Stomach smooth muscle (tissue), 2 donors: ENCODE results near the gene AGBL4.

Source experiments
- H3K27ac ChIP-seq: one replicate; pipeline ENCODE4 v1.7.0; 2013; ENCODE audit warnings: mild to moderate bottlenecking, low read length, inconsistent platforms
- H3K27me3 ChIP-seq, 2 donors: one replicate each; pipeline ENCODE4 v1.7.0; 2013; ENCODE audit warnings: low read length in 2 of 2; ENCODE audit not compliant: insufficient read depth in 2 of 2, control insufficient read depth in 1 of 2
- H3K36me3 ChIP-seq, 2 donors: one replicate each; pipeline ENCODE4 v1.7.0; 2013; ENCODE audit warnings: low read length in 2 of 2; ENCODE audit not compliant: control insufficient read depth in 2 of 2, insufficient read depth in 2 of 2
- H3K4me1 ChIP-seq: one replicate; pipeline ENCODE4 v1.7.0; 2013; ENCODE audit warnings: low read length; ENCODE audit not compliant: control insufficient read depth, insufficient read depth
- H3K4me3 ChIP-seq, 2 donors: one replicate each; pipeline ENCODE4 v1.7.0; 2013; ENCODE audit warnings: low read length in 2 of 2
- H3K9ac ChIP-seq, 2 donors: one replicate each; pipeline ENCODE4 v1.7.0; 2013; ENCODE audit warnings: low read length in 2 of 2, mild to moderate bottlenecking in 1 of 2
- H3K9me3 ChIP-seq, 2 donors: one replicate each; pipeline ENCODE4 v1.7.0; 2013; ENCODE audit warnings: low read length in 2 of 2; ENCODE audit not compliant: control insufficient read depth in 2 of 2
- donor health status: healthy.
- donor health status: Pancreatic carcinoma.

AGBL4 gene

DNA sequence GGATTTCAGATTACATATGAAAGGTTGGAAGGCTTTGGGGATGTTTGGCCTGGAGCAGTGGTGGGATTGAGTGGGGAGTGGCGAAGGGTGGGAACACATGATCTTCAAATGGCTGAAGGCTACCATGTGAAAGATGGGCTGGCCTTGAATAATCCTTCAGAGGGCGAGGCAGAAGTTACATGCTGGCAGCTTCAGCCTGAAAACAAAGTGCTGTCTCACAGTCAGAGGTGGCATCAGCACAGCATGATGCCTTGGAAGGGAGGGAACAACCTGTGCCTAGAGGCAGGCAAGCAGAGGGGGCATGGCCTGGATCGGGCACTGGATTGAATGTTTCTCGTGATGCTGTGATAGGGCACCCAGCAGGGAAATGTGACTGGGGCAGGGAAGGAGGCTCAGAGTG lies 1377.9 kb downstream of the AGBL4 start:
- Histone ChIP-seq H3K27ac (no peak overlapping the region), H3K27me3 (peaks cover 0 to 2% of the 10 kb centered on the region in 2 donors), H3K9me3 (no peaks in the 10 kb centered on the region), H3K4me1 (no peaks in the 10 kb centered on the region), H3K36me3 (no peaks in the 10 kb centered on the region), H3K4me3 (no peak overlapping the region), H3K9ac (no peak overlapping the region)

DNA sequence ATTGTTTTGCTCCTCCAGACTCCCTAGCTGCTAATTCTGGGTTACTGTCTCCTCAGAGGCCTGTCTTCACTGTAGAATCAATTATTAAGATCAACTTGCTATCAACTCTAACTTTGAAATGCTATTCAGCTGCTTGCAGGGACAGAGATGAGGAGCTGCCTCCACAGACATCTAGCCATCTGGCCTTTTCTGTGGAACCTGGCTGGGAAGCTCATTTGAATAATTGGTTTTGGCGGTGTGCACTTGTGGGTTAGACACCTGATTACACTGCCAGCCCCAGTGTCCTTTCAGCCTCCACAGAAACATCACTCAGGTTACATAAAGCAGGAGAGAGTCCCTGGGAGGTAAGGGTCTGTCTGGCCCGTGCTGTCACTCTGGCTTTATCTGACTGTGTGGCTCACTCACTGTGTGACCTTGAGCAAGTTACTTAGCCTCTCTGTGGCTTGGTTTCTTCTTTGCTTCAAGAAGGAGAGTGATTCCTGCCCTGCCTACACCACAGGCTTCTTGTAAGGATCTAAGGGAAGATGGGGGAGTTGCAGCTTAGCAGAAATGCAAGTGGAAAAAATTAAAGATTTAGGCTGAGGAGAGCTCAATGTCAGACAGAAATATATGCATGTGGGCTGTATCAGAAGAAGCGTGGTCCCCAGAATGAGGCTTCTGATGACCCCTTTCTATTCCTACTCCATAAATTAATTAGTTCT lies 1378.7 kb downstream of the AGBL4 start:
- no peak overlapping the region for H3K4me3 ChIP-seq
- H3K27ac ChIP-seq = no peak overlapping the region
- H3K36me3 ChIP-seq = no peaks in the 10 kb centered on the region
- peaks cover 0 to 2% of the 10 kb centered on the region in 2 donors for H3K27me3 ChIP-seq
- no peaks in the 10 kb centered on the region for H3K9me3 ChIP-seq
- H3K9ac ChIP-seq = no peak overlapping the region
- no peaks in the 10 kb centered on the region for H3K4me1 ChIP-seq

DNA sequence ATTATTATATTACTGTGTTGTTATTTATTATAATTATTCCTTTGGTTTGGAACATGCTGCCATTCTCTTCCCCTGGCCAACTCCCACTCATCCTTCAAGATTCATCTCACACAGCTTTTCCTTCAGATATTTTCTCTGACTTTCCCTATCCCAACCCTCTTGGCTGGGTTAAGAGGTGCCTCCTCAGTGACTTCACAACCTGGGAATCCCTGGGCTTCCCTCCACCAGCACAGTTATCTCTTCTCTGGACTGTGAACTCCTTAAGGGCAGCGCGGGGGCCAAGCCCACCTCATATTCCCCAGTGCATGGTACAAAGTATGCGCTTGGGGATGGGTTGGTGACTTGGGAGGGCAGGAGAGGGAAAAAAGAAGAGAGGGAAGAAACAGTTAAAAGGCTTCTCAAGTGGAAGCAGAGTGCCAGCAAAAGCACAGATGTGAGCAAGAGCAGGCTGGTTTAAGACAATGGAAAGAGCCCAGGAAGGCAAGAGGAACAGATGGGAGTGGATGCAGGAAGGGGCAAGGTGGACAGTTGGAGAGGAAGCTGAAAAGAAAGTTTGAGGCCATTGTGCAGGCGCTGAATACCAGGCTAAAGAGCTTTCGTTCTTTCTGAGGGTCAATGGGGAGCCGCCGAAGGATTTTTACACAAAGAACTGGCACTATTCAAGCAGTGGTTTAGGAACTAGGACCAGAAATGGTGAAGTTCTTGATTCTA lies 1379.4 kb downstream of the AGBL4 start:
- Histone ChIP-seq H3K4me1 (no peaks in the 10 kb centered on the region), H3K36me3 (no peaks in the 10 kb centered on the region), H3K9me3 (no peaks in the 10 kb centered on the region), H3K27ac (no peak overlapping the region), H3K9ac (no peak overlapping the region), H3K27me3 (peaks cover 0 to 2% of the 10 kb centered on the region in 2 donors), H3K4me3 (no peak overlapping the region)

DNA sequence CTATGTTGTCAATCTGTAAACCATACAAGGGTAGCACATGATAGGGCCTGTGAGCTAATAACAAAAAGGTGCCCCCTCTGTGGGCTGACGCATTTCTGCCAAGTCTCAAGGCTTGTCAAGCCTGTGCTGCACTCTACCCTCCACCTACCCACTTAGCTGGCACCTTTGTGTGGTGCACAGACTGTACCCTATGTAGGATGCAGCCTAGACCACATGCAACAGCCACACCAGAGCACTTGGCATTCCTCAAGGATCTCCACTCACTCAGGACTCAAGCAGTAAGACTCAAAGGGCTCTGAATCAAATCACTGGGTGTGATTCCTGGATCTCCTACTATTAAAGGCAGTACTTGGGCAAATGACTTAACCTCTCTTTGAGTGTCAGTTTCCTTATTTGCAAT lies 1380.6 kb downstream of the AGBL4 start:
- no peak overlapping the region for H3K27ac ChIP-seq
- no peak overlapping the region for H3K4me3 ChIP-seq
- H3K9ac ChIP-seq = no peak overlapping the region
- no peaks in the 10 kb centered on the region for H3K4me1 ChIP-seq
- no peaks in the 10 kb centered on the region for H3K36me3 ChIP-seq
- H3K27me3 ChIP-seq = peaks cover 0 to 2% of the 10 kb centered on the region in 2 donors
- H3K9me3 ChIP-seq = no peaks in the 10 kb centered on the region

DNA sequence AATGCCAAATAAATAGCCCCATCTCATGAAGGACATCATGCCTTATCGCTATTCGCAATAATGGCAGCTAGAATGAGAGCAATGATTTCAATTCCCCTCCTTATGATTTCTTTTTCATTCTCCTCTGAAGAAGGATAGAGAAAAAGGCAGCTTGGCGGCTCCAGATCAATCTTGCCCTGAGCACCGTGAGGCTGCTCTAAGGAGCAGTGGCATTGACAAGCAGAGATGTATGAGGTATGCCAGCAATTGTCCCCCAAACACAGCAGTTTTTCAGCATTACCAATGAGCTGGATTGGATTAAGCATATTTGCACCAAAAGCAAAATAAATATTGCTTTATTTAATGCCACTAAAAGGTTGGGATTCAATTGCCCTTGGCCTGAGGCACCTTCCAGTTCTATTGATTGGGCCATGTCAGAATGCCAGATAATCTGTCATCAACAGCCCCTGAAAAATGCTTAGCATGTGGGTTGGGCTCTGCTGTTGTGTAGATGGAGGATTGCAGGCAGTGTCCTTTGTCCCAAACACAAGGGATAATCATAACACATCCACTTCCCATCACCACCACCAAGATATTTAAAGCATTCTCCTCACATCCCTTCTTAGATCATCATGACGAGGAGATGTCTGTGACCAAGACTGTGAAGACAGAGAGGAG lies 1382.8 kb downstream of the AGBL4 start:
- H3K9me3 ChIP-seq = no peaks in the 10 kb centered on the region
- no peak overlapping the region for H3K9ac ChIP-seq
- no peaks in the 10 kb centered on the region for H3K36me3 ChIP-seq
- H3K27ac ChIP-seq = no peak overlapping the region
- H3K27me3 ChIP-seq = peaks cover 0 to 2% of the 10 kb centered on the region in 2 donors
- no peaks in the 10 kb centered on the region for H3K4me1 ChIP-seq
- H3K4me3 ChIP-seq = no peak overlapping the region

DNA sequence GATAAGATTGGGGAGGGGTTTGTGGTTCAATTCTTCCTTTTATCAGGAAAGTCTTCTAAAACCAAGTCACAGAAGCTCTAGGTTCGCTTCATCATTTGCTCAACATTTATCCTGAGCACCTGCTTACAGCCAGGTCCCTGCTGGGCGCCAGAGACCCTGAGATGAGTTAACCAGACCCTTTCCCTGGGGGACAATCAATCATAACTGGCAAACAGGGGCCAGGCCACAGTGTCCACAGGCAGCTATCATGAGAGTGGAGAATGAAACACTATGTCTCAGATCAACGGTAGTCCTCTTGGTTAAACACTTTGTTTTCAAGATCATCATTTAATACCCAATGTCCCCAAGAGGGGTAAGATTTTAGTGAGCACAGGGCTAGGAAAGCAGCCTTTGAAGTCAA lies 1393.9 kb downstream of the AGBL4 start:
- Histone ChIP-seq H3K4me1 (peaks cover 6% of the 10 kb centered on the region), H3K9ac (no peak overlapping the region), H3K4me3 (no peak overlapping the region), H3K27ac (no peak overlapping the region), H3K27me3 (peaks cover 0 to 2% of the 10 kb centered on the region in 2 donors), H3K36me3 (no peaks in the 10 kb centered on the region), H3K9me3 (no peaks in the 10 kb centered on the region)

DNA sequence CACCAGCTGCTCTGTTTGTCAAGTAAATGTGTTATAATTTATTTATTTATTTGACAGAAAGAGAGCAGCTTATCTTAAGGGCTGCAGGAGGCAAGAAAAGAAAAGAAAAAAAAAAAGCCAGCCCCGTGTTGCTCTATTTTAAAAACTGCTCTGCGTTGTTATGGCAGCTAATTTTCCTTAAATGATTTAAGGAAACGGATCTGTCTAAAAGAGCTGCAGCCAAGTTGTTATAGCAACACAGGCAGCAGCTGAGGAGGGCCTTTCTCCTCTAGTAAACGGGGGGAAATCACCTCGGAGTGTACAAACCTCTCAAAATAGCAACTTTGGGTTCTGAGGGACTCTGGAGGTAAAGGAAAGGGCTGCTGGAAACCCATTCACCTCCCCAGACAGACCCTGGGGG lies 1396.3 kb downstream of the AGBL4 start:
- no peaks in the 10 kb centered on the region for H3K9me3 ChIP-seq
- peaks cover 6% of the 10 kb centered on the region for H3K4me1 ChIP-seq
- H3K9ac ChIP-seq = no peak overlapping the region
- no peak overlapping the region for H3K27ac ChIP-seq
- H3K36me3 ChIP-seq = no peaks in the 10 kb centered on the region
- no peak overlapping the region for H3K4me3 ChIP-seq
- H3K27me3 ChIP-seq = peaks cover 0 to 2% of the 10 kb centered on the region in 2 donors

DNA sequence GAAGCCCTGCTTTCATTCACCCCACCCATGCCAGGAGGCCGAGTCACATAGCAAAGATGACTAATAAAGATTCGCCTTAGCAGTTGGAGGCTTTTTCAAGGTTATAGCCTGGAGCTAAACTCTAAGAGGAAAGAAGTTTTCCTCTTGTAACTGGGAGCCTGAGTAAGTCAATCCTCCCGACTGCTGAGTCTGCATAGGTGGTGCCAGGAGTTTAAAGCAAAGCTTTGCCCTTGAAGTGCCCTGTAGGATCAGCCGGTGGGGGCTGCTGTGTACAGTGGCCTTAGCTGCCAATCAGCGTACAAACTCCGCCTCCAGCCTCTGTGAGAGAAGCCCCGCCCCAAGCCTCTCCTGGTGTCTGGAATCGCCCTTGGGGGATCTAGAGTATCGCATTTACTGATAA lies 1404.2 kb downstream of the AGBL4 start:
- H3K4me3 ChIP-seq = no peak overlapping the region
- no peaks in the 10 kb centered on the region for H3K27me3 ChIP-seq
- no peaks in the 10 kb centered on the region for H3K36me3 ChIP-seq
- H3K27ac ChIP-seq = no peak overlapping the region
- no peaks in the 10 kb centered on the region for H3K4me1 ChIP-seq
- H3K9ac ChIP-seq = no peak overlapping the region
- H3K9me3 ChIP-seq = no peaks in the 10 kb centered on the region

DNA sequence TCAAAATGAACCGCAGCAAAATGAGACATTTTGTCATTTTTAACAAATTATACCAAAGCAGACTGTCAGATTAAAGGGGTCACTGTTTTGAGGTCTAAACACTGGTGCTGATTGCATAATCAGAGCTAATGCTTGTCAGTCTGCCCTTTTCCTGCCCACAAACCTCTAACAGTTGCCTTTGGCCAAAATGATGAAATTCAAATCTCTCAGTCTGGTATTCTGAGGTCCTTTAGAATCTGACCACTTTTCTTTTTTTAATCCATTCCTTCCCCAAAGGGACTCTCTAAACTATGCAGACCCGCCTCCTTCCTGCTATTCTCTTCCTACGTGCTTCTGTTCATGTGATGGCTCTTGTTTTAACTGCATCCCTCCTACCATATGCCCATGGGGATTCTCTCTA lies 1406.5 kb downstream of the AGBL4 start:
- no peak overlapping the region for H3K27ac ChIP-seq

DNA sequence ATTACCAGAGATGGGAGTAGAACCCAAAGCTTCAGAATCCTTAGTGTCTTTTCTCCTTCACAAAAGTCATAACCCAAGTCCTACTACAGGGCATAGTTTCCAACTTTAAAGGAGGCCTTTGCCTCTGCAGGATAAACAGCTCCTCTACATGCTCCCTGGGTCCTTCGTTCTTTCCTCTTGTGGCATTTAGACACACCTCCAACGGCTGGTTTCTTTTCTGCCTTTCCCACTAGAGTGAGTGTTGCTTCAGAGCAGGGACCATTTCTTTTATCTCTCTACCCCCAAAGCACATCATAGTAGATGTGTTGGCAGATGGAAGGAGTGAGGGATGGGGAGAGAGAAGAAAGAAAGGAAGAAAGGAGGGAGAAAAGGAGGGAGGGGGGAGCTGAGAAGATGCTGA lies 1407.0 kb downstream of the AGBL4 start:
- H3K27ac ChIP-seq = no peak overlapping the region
- no peaks in the 10 kb centered on the region for H3K27me3 ChIP-seq
- no peaks in the 10 kb centered on the region for H3K36me3 ChIP-seq
- H3K4me1 ChIP-seq = peaks cover 3% of the 10 kb centered on the region
- H3K9me3 ChIP-seq = no peaks in the 10 kb centered on the region
- H3K4me3 ChIP-seq = no peak overlapping the region
- no peak overlapping the region for H3K9ac ChIP-seq

More for the DNA sequence above, 1406.5 kb downstream of the AGBL4 start:
- H3K4me3 ChIP-seq = no peak overlapping the region
- H3K9ac ChIP-seq = no peak overlapping the region
- H3K4me1 ChIP-seq = peaks cover 1% of the 10 kb centered on the region
- H3K36me3 ChIP-seq = no peaks in the 10 kb centered on the region
- H3K27me3 ChIP-seq = no peaks in the 10 kb centered on the region
- no peaks in the 10 kb centered on the region for H3K9me3 ChIP-seq

DNA sequence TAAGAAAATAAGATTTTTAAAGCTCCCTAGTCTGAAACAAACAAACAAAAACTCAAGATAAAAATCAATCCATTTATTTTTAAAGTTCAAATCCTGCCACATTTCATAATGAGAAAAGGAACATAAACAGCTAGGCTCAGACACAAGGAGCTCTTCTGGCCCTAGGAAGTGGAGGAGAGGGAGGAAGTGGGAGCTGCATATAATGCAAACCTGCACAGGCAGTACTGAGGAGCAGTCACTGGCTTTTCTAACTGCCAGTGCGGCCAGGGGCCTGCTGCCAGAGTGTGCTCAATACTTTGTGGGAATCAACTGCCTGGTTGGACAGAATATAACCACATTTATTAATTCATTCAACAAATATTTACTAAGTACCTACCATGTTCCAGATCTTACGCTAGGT lies 1411.9 kb downstream of the AGBL4 start:
- no peak overlapping the region for H3K27ac ChIP-seq
- no peaks in the 10 kb centered on the region for H3K9me3 ChIP-seq
- H3K27me3 ChIP-seq = no peaks in the 10 kb centered on the region
- H3K4me3 ChIP-seq = no peak overlapping the region
- H3K36me3 ChIP-seq = no peaks in the 10 kb centered on the region
- peak overlapping the region in 1 of 2 donors; percentile 24 for H3K9ac ChIP-seq
- H3K4me1 ChIP-seq = peaks cover 17% of the 10 kb centered on the region
